HL-60 (cell line): Measurements from ENCODE around the gene EPB41L3.
A peak's percentile ranks its signal among the peaks of the same experiment; 100 is the strongest.
"Not testable (repeated sequence)": the region's sequence is repeated elsewhere in the genome, so short reads cannot be mapped to it uniquely, and the experiment has no call there.

Experiments
- DNase-seq, 2 experiments: peaks; one replicate each; pipeline ENCODE4 v3.0.0-alpha.2; 2010 to 2020; ENCODE audit warnings: low read depth in 1 of 2, low spot score in 1 of 2
- H3K27ac ChIP-seq: fragments of 250-450 bp; sonication (Bioruptor Pico); replicated peaks from 2 replicates; pipeline ENCODE4 v1.5.1; 2020; ENCODE audit warnings: mild to moderate bottlenecking, moderate library complexity
- H3K27me3 ChIP-seq: fragments of 250-450 bp; sonication (Bioruptor Pico); 2 replicates; pipeline ENCODE4 v1.5.1; 2021; ENCODE audit warnings: mild to moderate bottlenecking, moderate library complexity; ENCODE audit not compliant: insufficient read depth, poor library complexity, severe bottlenecking
- H3K4me3 ChIP-seq: replicated peaks from 2 replicates; pipeline ENCODE4 v1.5.1; 2011; ENCODE audit warnings: mild to moderate bottlenecking, control low read depth, low read length; ENCODE audit not compliant: insufficient read depth
- GABPA ChIP-seq: IDR thresholded peaks from 2 replicates; pipeline ENCODE4 v1.6.1; 2012; ENCODE audit warnings: low read depth
- POLR2AphosphoS5 ChIP-seq: IDR thresholded peaks from 2 replicates; pipeline ENCODE4 v1.6.1; 2012; ENCODE audit warnings: low read depth
- REST ChIP-seq: IDR thresholded peaks from 2 replicates; pipeline ENCODE4 v1.6.1; 2012; ENCODE audit warnings: low read depth; ENCODE audit not compliant: insufficient replicate concordance
- SPI1 ChIP-seq: IDR thresholded peaks from 2 replicates; pipeline ENCODE4 v1.6.1; 2012; ENCODE audit warnings: low read depth, mild to moderate bottlenecking, borderline replicate concordance
- TF ChIP-seq, protein P1 (sequence below): IDR thresholded peaks from one replicate; pipeline ENCODE4 v1.5.1; 2011; ENCODE audit warnings: low read length, control low read depth, inconsistent platforms; ENCODE audit not compliant: insufficient read depth

The EPB41L3 gene

DNA sequence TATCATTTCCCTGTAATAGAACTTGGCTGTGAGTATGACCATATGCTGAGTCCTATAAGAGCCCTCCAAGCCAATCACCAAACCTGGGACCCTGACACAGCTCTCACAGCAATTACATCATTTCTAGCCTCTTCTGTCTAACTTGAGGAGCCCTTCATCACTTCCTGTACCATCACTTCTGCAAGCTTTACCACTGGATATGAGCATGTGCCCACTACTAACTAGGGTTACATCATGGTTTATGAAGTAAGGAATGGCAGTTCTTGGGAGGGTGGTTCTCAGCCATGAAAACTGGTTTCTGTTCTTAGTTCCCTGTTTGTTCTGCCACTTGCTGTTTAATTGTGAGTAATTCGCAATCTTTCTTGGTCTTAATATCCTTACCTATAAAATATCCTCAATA lies 31.0 kb upstream of the EPB41L3 start:
- DNase-seq: peak; percentile 63 to 66
- no peaks in the 10 kb centered on the region for H3K27me3 ChIP-seq
- no peak overlapping the region for H3K4me3 ChIP-seq
- TF ChIP-seq, protein P1, sequence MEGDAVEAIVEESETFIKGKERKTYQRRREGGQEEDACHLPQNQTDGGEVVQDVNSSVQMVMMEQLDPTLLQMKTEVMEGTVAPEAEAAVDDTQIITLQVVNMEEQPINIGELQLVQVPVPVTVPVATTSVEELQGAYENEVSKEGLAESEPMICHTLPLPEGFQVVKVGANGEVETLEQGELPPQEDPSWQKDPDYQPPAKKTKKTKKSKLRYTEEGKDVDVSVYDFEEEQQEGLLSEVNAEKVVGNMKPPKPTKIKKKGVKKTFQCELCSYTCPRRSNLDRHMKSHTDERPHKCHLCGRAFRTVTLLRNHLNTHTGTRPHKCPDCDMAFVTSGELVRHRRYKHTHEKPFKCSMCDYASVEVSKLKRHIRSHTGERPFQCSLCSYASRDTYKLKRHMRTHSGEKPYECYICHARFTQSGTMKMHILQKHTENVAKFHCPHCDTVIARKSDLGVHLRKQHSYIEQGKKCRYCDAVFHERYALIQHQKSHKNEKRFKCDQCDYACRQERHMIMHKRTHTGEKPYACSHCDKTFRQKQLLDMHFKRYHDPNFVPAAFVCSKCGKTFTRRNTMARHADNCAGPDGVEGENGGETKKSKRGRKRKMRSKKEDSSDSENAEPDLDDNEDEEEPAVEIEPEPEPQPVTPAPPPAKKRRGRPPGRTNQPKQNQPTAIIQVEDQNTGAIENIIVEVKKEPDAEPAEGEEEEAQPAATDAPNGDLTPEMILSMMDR: no peak
- TF ChIP-seq POLR2AphosphoS5: no peak
- no peak for TF ChIP-seq SPI1
- no peak for TF ChIP-seq REST
- no peak for TF ChIP-seq GABPA
- peak overlapping the region; percentile 30 for H3K27ac ChIP-seq

GRCh38 chr18:5571666-5572065 lies 27.9 kb upstream of the EPB41L3 start:
- TF ChIP-seq GABPA (no peak), POLR2AphosphoS5 (no peak), REST (no peak), SPI1 (no peak)
- TF ChIP-seq, protein P1: no peak
- H3K4me3 ChIP-seq: no peak overlapping the region
- H3K27me3 ChIP-seq: no peaks in the 10 kb centered on the region
- H3K27ac ChIP-seq: no peak overlapping the region
- no peak for DNase-seq

GRCh38 chr18:5570613-5571012 lies 26.8 kb upstream of the EPB41L3 start:
- H3K27me3 ChIP-seq, H3K4me3 ChIP-seq: not testable (repeated sequence)
- peak; percentile 84 to 97 for DNase-seq
- H3K27ac ChIP-seq: peak overlapping the region; percentile 29

DNA sequence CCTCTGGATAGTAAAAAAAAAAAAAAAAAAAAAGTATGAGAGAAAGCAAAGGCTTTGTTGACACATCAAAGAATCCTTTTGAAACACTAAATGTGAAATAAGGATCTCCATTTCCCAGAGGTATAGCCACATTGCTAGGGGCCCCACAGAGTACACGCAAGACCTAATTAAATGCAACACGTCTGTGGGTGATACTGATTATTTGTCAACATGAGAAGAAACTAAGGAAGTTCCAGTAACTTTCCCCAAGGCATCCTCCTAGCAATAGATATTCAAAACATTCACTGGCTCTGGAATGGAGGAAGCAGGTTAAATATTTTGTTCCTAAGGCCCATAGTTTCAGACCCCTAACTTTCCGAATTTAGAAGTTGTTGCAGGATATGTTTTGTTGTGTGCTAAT lies 24.6 kb upstream of the EPB41L3 start:
- DNase-seq: no peak
- H3K4me3 ChIP-seq: no peak overlapping the region
- TF ChIP-seq REST (no peak), POLR2AphosphoS5 (no peak), SPI1 (no peak)
- TF ChIP-seq, protein P1: no peak
- H3K27me3 ChIP-seq: no peaks in the 10 kb centered on the region
- 0 out of 2 replicates have a peak overlapping the region, but pooled peaks have one; percentile 2 for H3K27ac ChIP-seq
